Breast epithelium (tissue), 3 donors: Measurements from ENCODE around the gene IKZF2.

ENCODE experiments used
- POLR2A ChIP-seq: fragments of 450-650 bp; IDR thresholded peaks from one replicate; pipeline ENCODE4 v1.6.1; 2016; ENCODE audit warnings: antibody characterized with exemption, mild to moderate bottlenecking, moderate library complexity
- POLR2AphosphoS5 ChIP-seq, 3 donors: sonication (generic); formaldehyde crosslinking; IDR thresholded peaks; one replicate each; pipeline ENCODE4 v1.6.1; 2017; ENCODE audit warnings: antibody characterized with exemption in 3 of 3
- TF ChIP-seq, protein P1 (sequence below), 3 donors: fragments of 450-650 bp; IDR thresholded peaks; one replicate each; pipeline ENCODE4 v1.5.1; 2016 to 2017; ENCODE audit warnings: antibody characterized with exemption in 3 of 3, mild to moderate bottlenecking in 3 of 3, moderate library complexity in 3 of 3

DNA sequence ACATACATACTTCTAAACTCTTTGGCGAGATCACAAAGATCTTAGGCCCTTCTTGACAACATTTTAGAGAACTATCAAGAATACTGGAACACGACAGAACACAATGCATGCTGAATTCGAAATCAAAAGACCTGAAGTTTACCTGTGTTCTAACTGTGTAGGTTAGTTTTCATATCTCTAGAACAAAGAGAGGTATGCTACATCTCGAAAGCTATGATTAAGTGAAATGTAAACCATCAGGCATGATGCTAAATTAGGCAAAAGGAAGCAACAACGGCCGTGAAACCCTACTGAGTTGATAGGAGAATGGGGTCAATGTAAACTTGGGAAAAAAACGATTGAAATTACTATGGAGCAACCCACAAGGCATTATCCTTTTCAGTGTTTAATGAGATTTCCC is 43.7 kb downstream of the IKZF2 start:
- TF ChIP-seq POLR2AphosphoS5 (IDR thresholded peaks at IDR 0.05) (no peak), POLR2A (no peak)
- TF ChIP-seq, protein P1, sequence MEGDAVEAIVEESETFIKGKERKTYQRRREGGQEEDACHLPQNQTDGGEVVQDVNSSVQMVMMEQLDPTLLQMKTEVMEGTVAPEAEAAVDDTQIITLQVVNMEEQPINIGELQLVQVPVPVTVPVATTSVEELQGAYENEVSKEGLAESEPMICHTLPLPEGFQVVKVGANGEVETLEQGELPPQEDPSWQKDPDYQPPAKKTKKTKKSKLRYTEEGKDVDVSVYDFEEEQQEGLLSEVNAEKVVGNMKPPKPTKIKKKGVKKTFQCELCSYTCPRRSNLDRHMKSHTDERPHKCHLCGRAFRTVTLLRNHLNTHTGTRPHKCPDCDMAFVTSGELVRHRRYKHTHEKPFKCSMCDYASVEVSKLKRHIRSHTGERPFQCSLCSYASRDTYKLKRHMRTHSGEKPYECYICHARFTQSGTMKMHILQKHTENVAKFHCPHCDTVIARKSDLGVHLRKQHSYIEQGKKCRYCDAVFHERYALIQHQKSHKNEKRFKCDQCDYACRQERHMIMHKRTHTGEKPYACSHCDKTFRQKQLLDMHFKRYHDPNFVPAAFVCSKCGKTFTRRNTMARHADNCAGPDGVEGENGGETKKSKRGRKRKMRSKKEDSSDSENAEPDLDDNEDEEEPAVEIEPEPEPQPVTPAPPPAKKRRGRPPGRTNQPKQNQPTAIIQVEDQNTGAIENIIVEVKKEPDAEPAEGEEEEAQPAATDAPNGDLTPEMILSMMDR (IDR thresholded peaks at IDR 0.05): no peak
